ENCODE results near the gene TES. TPM values are rescaled to one million over a fixed set of nuclear protein-coding genes. Genes with fewer than 3 reads are reported as not detected.
"Not testable (repeated sequence)": the region's sequence is repeated elsewhere in the genome, so short reads cannot be mapped to it uniquely, and the experiment has no call there.

The TES gene
- polyA plus RNA-seq, 1 experiment: 93.2 TPM

- ChIA-PET CTCF (interaction anchor here (0.8 to 4.6 kb wide), 15 partner anchors 8 to 566 kb away, joined by 3 to 62 read pairs (median 4); no protein-coding TSS in a partner anchor), POLR2A (no interaction called here)
- Histone ChIP-seq H3K27me3 (ENCODE audit: control insufficient read depth, insufficient read depth, low read length) (no peaks in the 10 kb centered on the region), H3K36me3 (ENCODE audit: control insufficient read depth, insufficient read depth, low read length) (no peaks in the 10 kb centered on the region; the same call in 1 of the 2 replicates), H3K4me3 (ENCODE audit: low read depth, low read length) (no peak overlapping the region)
- no peak for DNase-seq (ENCODE audit: low read depth)
- TF ChIP-seq CTCF (IDR thresholded peaks at IDR 0.05; ENCODE audit: insufficient read depth, low read depth, low read length): peak; percentile 38
Measured at GRCh38 chr7:116242178-116242577, 31.8 kb downstream of the TES start.

GRCh38 chr7:116242759-116243158 lies 32.4 kb downstream of the TES start:
- no peaks in the 10 kb centered on the region; the same call in 1 of the 2 replicates for H3K36me3 ChIP-seq (ENCODE audit: control insufficient read depth, insufficient read depth, low read length)
- POLR2A ChIA-PET: no interaction called here
- no peak for DNase-seq (ENCODE audit: low read depth)
- TF ChIP-seq CTCF (IDR thresholded peaks at IDR 0.05; ENCODE audit: insufficient read depth, low read depth, low read length): no peak
- H3K4me3 ChIP-seq (ENCODE audit: low read depth, low read length): no peak overlapping the region
- CTCF ChIA-PET: interaction anchor here (0.8 to 4.6 kb wide), 10 partner anchors 8 to 566 kb away, joined by 3 to 62 read pairs (median 4); no protein-coding TSS in a partner anchor
- H3K27me3 ChIP-seq (ENCODE audit: control insufficient read depth, insufficient read depth, low read length): no peaks in the 10 kb centered on the region

- CTCF ChIA-PET: interaction anchor here (0.6 to 1.3 kb wide), 3 partner anchors 8 to 1471 kb away, joined by 3 to 5 read pairs (median 4); no protein-coding TSS in a partner anchor
- POLR2A ChIA-PET: not testable (repeated sequence)
Measured at GRCh38 chr7:116244803-116245202, 34.5 kb downstream of the TES start.

GRCh38 chr7:116246357-116246756 lies 36.0 kb downstream of the TES start:
- TF ChIP-seq CTCF (IDR thresholded peaks at IDR 0.05; ENCODE audit: insufficient read depth, low read depth, low read length): no peak
- ChIA-PET POLR2A (no interaction called here), CTCF (interaction anchor here (0.6 to 1.7 kb wide), 4 partner anchors 66 to 564 kb away, joined by 3 read pairs; no protein-coding TSS in a partner anchor)
- no peaks in the 10 kb centered on the region; the same call in none of the 2 replicates for H3K36me3 ChIP-seq (ENCODE audit: control insufficient read depth, insufficient read depth, low read length)
- H3K27me3 ChIP-seq (ENCODE audit: control insufficient read depth, insufficient read depth, low read length): no peaks in the 10 kb centered on the region
- H3K4me3 ChIP-seq (ENCODE audit: low read depth, low read length): no peak overlapping the region
- DNase-seq (ENCODE audit: low read depth): no peak

More at GRCh38 chr7:116244803-116245202, 34.5 kb downstream of the TES start:
- H3K36me3 ChIP-seq (ENCODE audit: control insufficient read depth, insufficient read depth, low read length); H3K27me3 ChIP-seq (ENCODE audit: control insufficient read depth, insufficient read depth, low read length); DNase-seq (ENCODE audit: low read depth); H3K4me3 ChIP-seq (ENCODE audit: low read depth, low read length): not testable (repeated sequence)

GRCh38 chr7:116249969-116250553 lies 39.7 kb downstream of the TES start:
- ChIA-PET CTCF (interaction anchor here (0.8 to 3.3 kb wide), 14 partner anchors 9 to 566 kb away, joined by 3 to 18 read pairs (median 5); no protein-coding TSS in a partner anchor), POLR2A (no interaction called here)
- H3K4me3 ChIP-seq (ENCODE audit: low read depth, low read length): no peak overlapping the region
- H3K27me3 ChIP-seq (ENCODE audit: control insufficient read depth, insufficient read depth, low read length): no peaks in the 10 kb centered on the region
- no peaks in the 10 kb centered on the region; the same call in 1 of the 2 replicates for H3K36me3 ChIP-seq (ENCODE audit: control insufficient read depth, insufficient read depth, low read length)
- TF ChIP-seq CTCF (IDR thresholded peaks at IDR 0.05; ENCODE audit: insufficient read depth, low read depth, low read length): peak; percentile 67
- no peak for DNase-seq (ENCODE audit: low read depth)
